22Rv1 (cell line): ENCODE measurements around the gene USH2A.

Experiments used
- CTCF ChIP-seq: fragments of 450-650 bp; IDR thresholded peaks from 2 replicates; pipeline ENCODE4 v1.5.1; 2017; ENCODE audit warnings: mild to moderate bottlenecking
- ZFX ChIP-seq: fragments of 450-650 bp; IDR thresholded peaks from 2 replicates; pipeline ENCODE4 v1.6.1; 2017; ENCODE audit warnings: antibody characterized with exemption, borderline replicate concordance

GRCh38 chr1:215891266-215892057 is 531.8 kb downstream of the USH2A start:
- TF ChIP-seq CTCF (no peak), ZFX (no peak)
